Esophagus squamous epithelium (tissue), 4 donors: ENCODE results near the gene ANO5.

Experiments used
- POLR2A ChIP-seq, 4 donors: fragments of 450-650 bp; IDR thresholded peaks; one replicate each; pipeline ENCODE4 v1.6.1; 2017; ENCODE audit warnings: antibody characterized with exemption in 4 of 4, mild to moderate bottlenecking in 4 of 4, moderate library complexity in 3 of 4
- TF ChIP-seq, protein P1 (sequence below), 6 experiments: fragments of 450-650 bp in 4 of 6; fragments of 200-600 bp in 2 of 6; sonication (generic) in 2 of 6; IDR thresholded peaks; one replicate each; pipeline ENCODE4 v1.5.1; 2016 to 2019; ENCODE audit warnings: antibody characterized with exemption in 6 of 6, mild to moderate bottlenecking in 4 of 6, moderate library complexity in 4 of 6

DNA sequence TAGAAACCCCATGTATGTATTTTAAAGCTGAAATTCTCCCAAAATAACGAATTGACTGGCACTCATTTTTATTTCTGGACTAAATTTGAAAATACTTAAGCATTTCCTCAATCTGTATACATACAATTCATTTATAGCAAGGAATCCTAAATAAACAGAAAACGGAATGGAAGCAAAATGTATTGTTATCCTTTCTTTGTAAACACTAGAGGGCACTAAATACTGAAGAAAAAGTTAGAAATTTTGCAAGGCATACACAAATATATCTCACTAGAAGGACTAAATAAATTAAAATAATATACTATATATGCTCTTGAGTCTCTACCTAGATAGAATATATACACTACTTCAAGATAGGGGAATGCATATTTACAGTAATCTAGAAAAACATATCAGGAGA, 23.1 kb upstream of the ANO5 start:
- TF ChIP-seq, protein P1, sequence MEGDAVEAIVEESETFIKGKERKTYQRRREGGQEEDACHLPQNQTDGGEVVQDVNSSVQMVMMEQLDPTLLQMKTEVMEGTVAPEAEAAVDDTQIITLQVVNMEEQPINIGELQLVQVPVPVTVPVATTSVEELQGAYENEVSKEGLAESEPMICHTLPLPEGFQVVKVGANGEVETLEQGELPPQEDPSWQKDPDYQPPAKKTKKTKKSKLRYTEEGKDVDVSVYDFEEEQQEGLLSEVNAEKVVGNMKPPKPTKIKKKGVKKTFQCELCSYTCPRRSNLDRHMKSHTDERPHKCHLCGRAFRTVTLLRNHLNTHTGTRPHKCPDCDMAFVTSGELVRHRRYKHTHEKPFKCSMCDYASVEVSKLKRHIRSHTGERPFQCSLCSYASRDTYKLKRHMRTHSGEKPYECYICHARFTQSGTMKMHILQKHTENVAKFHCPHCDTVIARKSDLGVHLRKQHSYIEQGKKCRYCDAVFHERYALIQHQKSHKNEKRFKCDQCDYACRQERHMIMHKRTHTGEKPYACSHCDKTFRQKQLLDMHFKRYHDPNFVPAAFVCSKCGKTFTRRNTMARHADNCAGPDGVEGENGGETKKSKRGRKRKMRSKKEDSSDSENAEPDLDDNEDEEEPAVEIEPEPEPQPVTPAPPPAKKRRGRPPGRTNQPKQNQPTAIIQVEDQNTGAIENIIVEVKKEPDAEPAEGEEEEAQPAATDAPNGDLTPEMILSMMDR (IDR thresholded peaks at IDR 0.05), result peak in 1 of 6 experiments; percentile 11
- TF ChIP-seq POLR2A (IDR thresholded peaks at IDR 0.05), result no peak
